GM19467 (cell line): Measurements from ENCODE around the gene PRADC1.
"Not testable (repeated sequence)": the region's sequence is repeated elsewhere in the genome, so short reads cannot be mapped to it uniquely, and the experiment has no call there.

Source experiments
- ATAC-seq: cut with Tn5 transposase; IDR thresholded peaks from one replicate; pipeline ENCODE4 v1.9.1; 2021; ENCODE audit warnings: mild to moderate bottlenecking, moderate library complexity; ENCODE audit not compliant: unreplicated experiment

PRADC1 gene

DNA sequence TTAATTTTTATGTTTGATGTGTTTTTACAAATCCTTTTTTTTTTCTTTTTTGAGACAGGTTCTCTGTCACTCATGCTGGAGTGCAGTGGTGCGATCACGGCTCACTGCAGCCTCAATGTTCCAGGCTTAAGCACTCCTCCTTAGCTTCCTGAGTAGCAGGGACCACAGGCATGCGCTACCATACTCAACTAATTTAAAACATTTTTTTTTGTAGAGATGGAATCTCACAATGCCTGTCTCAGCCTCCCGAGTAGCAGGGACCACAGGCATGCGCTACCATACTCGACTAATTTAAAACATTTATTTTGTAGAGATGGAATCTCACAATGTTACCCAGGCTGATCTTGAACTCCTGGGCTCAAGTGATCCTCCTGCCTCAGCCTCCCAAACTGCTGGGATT is 27.4 kb downstream of the PRADC1 start:
- no peak for ATAC-seq

DNA sequence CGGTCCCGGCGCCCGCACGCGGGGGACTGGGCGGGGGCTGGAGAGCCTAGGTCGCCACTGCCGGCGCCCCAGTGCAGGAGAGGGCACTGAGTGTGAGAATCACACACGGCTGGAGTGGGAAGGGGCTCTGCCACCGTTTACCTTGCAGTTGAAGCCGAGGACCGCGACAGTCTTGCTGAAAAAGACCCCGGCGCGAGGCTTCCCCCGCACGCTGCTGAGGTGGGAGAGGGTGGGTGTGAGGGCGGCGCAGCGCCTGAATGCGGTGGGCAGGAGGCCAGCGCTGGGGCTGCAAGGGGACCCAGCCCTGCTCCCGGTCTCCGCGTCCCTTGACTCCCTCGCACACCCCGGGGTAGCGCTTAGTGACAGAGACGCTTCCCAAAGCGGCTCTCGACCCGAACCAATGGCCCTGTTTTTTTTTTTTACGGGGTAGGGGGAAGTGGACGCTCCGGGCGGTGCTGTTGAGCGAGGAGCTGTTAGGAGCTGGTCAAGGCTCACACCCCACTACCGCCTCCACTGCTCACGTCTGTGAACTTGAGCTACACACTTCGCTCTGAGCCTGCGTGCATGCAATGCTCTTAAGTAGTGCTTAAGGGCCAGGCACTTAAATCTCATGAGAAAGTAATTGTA is 29.9 kb downstream of the PRADC1 start:
- no peak for ATAC-seq

DNA sequence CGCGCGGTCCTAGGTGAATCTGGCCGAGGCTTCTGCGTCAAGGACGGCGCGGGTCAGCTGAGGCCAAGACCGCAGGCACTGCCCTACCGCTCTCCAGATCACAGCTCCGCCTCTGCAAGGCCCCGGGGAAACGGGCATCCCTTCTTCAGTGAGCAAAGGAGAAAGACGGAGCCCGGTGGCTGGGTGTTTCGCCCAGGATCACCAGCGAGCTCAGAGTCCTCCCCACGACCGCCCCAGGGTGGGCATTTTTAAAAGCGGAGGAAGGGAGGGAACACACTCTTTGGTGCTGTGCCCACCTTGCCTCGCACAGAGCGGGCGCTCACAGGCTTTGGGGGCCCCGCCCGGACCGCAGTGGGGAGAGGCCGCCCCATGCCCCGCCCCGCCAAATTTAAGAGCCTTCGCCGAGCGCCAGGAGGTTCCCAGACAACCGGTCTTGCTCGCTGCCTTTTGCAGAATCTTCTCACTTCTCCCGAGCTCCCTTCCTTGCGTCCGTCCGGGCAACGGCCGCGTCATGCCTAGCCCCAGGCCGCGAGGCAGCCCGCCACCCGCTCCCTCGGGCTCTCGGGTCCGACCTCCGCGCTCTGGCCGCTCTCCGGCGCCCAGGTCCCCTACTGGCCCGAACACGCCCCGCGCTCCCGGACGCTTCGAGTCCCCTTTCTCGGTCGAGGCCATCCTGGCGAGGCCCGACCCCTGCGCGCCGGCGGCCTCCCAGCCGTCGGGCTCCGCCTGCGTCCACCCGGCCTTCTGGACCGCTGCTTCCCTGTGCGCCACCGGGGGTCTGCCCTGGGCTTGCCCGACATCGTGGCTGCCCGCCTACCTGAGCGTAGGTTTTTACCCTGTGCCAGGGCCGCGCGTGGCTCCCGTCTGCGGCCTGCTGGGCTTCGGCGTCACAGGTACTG is 30.6 kb downstream of the PRADC1 start, which contains the start of gene NOTO:
TSS of gene NOTO (plus strand) at position 419 of the 899 bp plus-strand sequence. CDS start at position 512, 93 bp downstream.
- no peak for ATAC-seq

DNA sequence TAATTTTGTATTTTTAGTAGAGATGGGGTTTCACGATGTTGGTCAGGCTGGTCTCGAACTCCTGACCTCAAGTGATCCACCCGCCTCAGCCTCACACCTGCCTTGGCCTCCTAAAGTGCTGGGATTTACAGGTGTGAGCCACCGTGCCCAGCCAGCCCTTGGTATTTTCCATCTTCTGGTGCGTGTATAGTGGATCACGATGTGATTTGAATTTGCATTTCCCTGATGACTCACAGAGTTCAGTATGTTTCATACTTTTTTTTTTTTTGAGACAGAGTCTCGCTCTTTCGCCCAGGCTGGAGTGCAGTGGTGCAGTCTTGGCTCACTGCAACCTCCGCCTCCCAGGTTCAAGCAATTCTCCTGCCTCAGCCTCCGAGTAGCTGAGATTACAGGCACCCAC is 32.8 kb downstream of the PRADC1 start:
- ATAC-seq, result not testable (repeated sequence)

DNA sequence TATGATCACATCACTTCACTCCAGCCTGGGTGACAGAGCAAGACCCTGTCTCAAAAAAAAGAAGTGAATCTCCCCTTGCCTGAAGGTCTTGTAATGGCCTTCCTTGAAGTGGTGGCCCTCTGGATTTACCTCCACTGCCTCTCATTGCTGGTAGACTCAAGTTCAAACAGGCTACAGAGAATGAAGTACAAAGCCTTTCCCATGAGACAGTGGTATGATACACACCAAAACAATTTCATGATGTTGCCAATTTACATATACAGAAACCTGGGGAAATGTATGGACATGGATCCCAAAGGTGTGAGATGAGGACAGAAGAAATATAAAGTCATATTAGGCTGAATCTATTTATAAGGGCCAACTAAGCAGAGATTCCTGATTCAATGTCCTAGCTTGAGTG is 35.5 kb downstream of the PRADC1 start:
- ATAC-seq, result no peak

DNA sequence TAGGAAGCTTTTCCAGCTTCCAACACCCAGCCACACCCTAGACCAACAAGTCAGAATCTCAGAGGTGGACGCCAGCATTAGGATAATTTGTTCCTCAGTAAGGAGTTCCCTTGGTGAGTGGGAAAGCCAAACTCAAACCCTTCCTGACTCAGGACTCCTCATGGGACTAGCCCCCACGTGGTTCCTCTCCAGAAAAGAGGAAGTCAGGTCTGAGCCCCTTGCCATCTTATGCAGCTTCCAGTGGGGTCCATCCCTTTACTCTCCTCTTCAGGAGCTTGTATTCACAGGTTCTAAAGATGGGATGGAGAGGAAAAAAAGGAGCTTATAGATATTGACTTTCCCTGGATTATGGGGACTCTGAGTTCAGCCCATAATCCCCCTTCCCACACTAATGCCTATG is 45.5 kb downstream of the PRADC1 start:
- ATAC-seq, result no peak

DNA sequence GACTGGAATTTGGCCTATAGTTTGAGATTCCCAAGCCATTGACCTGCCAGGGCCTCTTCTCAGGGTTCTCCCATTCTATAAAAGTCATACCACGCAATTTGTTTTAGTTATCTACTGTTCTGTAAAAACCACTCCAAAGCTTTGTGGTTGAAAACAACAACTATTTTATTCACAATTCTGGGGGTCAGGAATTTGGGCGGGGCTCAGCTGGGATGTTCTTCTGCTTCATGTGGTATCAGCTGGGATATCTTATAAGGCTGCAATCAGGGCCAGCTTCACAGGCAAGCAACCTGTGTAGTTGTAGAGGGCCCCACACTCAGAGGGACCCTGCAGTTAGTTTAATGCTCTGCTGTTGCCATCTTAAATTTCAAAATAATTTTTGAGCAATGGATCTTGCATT is 47.1 kb downstream of the PRADC1 start:
- no peak for ATAC-seq
